NCI-H446 treated with DMSO at 0.1 percent for 48 hours (cell line): ENCODE results near the gene NKD1.
"Not testable (repeated sequence)": the region's sequence is repeated elsewhere in the genome, so short reads cannot be mapped to it uniquely, and the experiment has no call there.

Source experiments
- DNase-seq: peaks from one replicate; lab custom pipeline; 2025; lab: John Stamatoyannopoulos, UW

The NKD1 gene

GRCh38 chr16:50559804-50560514, 11.8 kb downstream of the NKD1 start:
- no peak for DNase-seq

DNA sequence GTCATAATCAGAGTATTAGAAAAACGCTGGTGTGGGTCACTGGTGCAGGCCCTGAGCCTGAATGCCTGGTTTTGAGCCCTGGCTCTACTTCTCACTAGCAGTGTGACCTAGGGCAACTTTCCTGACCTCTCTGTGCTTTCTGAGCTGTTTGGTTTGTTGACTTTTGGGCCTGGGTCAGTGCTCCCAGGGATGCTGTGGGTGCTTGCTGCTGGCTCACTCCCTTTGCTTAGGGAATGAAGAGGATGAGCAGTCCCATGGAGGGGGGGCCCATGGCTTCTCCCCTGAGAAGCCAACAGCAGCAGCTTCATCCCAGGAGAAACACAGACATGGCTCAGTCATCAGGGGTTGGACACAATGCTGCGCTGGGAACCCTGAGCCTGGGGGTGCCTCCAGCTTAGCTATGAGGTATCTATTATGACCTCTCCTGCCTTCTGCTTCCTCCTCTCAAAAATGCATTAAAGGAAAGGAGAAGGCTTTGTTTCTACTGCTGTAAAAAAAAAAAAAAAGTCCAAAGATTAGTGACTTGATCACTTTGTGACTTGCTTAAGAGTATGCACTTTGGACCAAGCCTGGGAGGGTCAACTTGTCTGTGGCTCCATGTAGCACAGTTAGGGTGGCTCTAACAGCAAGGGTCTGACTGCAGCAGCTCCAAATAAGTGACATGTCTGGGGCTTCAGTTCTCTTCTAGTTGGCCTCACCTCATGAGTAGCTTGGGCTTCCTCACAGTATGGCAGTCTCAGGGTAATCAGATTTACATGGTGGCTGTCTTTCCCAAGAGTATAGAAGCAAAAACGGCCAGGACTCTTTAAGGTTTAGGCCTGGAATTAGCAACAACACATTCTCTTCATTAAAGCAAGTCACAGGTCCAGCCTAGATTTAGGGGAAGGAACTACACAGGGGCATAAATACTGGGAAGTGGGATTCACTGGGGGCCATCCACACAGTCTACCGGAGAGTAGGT, 13.0 kb downstream of the NKD1 start:
- DNase-seq, result no peak

DNA sequence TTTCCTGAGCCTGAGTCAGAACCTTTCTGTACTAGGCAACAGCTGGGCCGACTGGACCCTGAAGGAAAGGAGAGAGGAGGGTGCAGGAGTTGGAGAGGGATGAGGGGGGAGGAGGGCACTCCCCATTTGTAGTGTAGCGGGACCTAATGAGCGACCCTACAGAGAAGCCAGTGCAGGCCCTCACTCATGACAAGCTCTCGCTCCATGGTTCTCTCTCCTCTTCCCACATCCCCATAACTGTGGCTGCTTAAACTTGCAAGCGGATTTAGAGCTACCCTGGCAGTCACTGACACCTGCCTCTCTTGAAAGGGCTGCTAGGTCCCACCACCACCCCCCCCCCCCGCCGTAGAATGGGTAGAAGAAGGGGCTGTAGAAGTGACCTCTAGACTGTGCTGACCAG, 14.5 kb downstream of the NKD1 start:
- DNase-seq, result no peak

GRCh38 chr16:50563989-50564388, 15.8 kb downstream of the NKD1 start:
- peak; percentile 26 for DNase-seq

DNA sequence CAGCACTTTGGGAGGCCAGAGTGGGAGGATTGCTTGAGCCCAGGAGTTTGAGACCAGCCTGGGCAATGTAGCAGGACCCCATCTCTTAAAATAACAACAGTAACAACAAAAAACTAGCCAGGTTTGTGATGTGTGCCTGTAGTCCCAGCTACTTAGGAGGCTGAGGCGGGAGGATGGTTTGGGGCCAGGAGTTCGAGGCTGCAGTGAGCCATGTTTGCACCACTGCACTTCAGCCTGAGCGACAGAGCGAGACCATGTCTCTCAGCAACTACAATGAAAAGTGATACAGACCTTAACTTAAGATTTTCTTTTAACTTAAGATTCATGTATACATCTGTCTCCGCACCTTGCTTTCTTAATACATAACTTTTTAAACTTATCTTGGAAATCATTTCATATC, 17.2 kb downstream of the NKD1 start:
- DNase-seq, result no peak

GRCh38 chr16:50566014-50566962, 18.1 kb downstream of the NKD1 start:
- no peak for DNase-seq

DNA sequence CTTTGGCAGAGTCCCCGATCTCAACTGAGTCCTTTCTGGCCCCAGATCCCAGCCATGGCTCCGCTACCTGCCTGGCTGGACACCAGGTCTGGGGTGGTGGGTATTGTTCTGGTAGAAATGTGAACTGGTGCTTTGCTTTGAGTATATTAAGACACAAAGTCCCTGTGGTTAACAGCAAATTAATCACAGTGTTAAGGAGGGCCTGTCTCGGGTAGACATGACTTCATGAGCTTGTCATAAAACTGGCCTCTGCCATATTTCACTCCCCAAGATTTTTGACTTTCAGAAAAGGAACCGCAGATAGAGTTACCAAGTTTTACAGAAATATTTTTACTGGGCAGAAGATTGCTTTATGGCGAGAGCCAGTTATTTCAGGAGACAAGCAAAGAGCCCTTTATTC, 19.5 kb downstream of the NKD1 start:
- DNase-seq, result no peak

DNA sequence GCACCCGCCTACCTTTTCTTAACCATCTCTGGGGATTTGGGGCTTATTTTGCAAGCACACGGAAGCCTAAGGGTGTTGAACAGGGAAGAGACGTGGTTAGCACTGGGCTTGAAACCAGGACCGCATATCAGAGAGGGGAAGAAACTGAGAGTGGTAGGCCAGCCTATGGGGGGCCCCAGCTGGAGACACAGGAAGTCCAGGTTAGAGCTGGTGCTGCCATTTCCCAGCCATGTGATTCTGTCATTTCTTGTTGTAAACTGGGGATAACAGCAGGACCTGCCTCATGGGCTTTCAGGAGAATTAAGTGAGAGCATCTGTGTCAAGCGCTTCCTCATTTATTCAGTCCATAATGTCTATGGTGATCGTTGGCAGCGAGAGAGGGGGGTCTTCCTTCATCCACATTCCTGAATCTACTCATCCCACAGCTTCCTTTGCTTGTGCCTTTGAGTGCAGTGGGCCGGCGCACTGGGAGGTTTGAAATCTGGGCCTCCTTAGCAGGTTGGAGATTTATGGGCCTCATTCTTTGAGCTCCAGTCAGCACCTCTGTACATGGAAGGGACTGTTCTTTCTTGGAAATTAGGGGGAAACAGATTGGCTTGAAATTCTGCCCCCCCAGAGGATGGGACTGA, 20.1 kb downstream of the NKD1 start:
- DNase-seq, result no peak

GRCh38 chr16:50570354-50570753, 22.2 kb downstream of the NKD1 start:
- no peak for DNase-seq

- DNase-seq, result no peak
Observed at GRCh38 chr16:50570808-50571598, 22.8 kb downstream of the NKD1 start.

DNA sequence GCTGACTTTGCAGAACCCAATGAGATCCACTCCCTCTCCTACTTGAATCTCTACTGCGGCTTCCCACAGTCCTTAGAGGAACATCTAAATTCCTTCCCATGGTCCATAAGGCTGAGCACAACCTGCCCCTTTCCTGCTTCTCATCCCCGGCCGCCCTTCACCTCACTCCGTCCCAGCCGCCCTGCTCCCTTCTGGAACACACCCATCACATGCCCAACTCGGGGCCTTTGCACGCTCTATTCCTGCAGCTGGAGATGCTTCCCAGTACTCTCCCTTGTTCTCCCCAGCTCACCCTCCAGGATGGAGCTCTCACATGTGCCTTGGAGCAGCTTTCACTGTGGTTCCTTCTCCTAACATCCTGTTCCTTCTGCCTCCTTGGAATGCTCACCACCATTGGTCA, 23.6 kb downstream of the NKD1 start:
- DNase-seq, result no peak

DNA sequence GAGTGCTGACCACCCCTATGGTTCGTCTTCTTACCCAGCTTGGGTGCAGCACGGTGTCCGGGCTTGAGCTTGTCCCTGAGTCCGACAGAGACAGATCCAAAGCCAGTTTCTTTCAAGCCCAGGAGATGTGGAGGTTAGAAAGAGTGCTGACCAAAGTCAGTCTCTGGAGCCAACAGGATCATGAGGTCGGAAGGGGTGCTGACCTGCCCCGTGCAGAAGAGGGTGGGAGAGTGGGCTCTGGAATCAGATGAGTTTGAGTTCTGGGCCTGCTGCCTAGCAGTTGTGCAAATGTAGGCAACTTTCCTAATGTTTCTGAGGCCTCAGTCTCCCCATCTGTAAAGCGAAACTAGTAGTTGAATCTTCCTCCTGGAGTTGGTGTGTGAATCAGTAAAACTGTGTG, 24.5 kb downstream of the NKD1 start:
- no peak for DNase-seq

DNA sequence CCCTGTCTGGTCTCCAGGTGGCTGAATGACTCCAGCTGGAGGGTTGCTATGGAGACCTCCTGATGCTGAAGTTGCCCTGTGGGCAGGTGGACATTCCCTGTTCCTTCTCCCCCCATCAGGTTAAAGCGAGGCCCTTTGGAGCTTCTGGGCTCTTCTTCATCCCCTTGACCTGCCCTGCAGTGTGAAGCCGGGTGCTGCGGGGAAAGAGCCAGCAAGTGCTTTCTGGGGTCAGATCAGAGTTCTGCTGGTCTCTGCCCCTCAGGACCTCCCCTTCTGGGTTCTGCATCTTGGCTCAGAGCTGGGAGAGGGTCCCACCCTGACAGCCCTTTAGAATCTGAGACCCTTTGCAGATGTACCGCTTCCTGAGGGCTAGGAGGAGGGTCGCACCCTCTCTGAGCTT, 25.1 kb downstream of the NKD1 start:
- DNase-seq, result no peak

DNA sequence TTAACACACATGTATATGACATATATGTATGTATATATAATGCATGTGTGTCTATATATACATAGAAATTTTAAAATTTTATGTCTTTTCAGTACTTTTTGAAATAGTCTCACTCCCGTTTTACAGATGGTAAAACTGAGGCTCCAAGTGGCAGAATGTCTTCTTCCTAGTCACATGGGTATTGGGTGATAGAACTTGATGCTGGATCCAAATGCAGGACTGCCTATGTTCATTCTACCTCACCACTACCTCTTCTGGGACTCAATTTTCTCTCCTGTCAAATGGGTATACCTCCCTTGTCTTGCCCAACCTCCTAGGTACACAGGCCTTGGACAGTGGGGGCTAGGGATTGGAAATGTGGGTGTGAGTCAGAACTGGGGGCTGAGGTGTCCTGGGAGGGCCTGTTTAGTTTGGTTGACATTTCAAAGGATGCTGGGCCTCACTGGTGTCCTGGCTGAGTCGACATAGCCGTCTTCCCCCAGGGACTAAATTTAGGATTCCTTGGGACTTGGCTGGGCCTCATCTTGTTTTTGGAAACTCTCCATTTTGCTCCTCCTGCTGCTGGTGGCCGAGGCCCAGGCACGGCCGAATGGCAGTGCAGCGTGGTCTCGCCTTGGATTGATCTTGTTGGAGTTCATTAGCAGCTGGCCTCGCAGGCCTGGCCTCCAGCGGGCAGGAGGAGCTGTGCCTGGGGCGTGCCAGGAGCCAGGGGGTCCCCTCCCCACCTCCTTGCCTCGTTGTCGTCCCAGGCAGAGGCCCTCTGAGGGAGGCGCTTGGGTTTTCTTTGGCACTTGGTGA, 25.9 kb downstream of the NKD1 start:
- peak; percentile 58 for DNase-seq

DNA sequence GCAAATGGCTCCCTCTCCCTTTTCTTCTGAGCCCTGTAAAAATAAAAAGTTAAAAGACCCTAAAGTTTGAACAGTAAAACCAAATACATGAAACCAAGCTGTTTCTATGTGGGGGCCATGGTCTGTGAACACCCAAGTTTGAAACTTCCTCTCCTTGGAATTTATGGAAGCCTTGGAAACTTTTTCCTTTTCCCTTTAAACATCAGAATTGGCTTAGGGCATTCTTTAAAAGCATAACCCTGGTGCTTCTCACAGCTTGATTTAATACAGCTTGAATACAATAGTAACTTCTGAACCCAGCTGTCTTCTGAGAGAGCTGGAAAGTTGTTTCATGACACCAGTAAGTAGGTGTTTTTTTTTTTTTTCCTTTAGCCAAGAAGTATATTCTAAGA, 26.5 kb downstream of the NKD1 start:
- no peak for DNase-seq

DNA sequence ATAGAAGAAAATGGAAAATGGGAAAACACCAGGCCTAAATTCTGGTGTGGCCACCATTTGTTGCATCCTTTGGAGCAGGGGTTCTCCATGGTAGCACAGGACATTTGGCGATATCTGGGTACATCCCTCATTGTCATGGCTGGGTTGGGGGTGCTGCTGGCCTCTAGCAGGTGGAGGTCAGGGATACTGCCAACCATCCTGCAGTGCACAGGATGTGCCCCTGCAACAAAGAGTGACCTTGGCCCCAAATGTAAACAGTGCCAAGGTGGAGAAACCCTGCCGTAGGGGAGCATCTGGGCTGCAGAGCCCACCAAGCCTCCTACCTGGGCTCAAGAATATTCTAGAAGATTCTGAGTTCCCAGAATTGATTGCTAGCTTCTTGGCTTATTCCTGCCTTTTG, 27.5 kb downstream of the NKD1 start:
- no peak for DNase-seq

GRCh38 chr16:50576403-50577113, 28.4 kb downstream of the NKD1 start:
- DNase-seq, result no peak

- DNase-seq, result no peak
Observed at GRCh38 chr16:50578137-50578536, 29.9 kb downstream of the NKD1 start.

GRCh38 chr16:50579373-50579772, 31.2 kb downstream of the NKD1 start:
- DNase-seq, result not testable (repeated sequence)
